Measurements from ENCODE around the gene AWAT1.

Gene AWAT1

DNA sequence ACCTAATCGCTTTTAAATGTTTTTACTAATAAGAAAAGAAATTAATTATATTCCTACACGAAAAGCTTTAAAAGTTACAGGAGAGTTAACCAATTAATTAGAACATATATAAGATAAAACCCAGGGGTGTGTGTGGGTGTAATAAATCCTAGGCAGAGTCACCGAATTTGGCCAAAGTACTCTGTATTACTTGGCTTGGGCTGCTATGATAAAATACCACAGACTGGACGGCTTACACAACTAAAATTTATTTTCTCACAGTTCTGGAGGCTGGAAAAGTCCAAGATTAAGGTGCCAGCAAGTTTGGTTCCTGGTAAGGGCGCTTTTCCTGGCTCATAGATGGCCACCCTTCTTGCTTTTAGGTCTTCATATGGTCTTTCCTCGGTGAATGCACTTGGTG is 10.4 kb downstream of the AWAT1 start:
- no peak overlapping the region for H3K4me3 ChIP-seq (ENCODE audit: low read depth, low read length)
- no peak for DNase-seq
- H3K9me3 ChIP-seq (ENCODE audit: severe bottlenecking): no peaks in the 10 kb centered on the region
- H3K27me3 ChIP-seq (ENCODE audit: insufficient read depth, low read depth, severe bottlenecking): peaks cover 9% of the 10 kb centered on the region
- no peak overlapping the region for H3K27ac ChIP-seq
- TF ChIP-seq CTCF (IDR thresholded peaks at IDR 0.05; ENCODE audit: low read depth, low read length): no peak
- H3K36me3 ChIP-seq: no peaks in the 10 kb centered on the region

DNA sequence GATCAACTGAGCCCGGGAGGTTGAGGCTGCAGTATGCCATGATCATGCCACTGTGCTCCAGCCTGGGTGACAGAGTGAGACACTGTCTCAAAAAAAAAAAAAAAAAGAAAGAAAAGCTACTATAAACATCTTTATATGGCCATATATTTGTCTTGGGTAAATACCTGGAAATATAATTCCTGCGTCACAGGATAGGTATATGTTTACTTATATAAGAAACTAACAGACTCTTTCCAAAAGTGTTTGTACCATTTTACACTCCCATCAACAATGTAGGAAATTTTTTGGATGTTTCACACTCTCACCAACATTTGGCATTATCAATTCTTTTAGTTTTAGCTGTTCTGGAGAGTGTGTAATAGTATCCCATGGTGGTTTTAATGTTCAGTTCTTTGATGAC is 12.8 kb downstream of the AWAT1 start:
- Histone ChIP-seq H3K36me3 (no peaks in the 10 kb centered on the region), H3K4me3 (ENCODE audit: low read depth, low read length) (no peak overlapping the region), H3K27ac (no peak overlapping the region), H3K9me3 (ENCODE audit: severe bottlenecking) (no peaks in the 10 kb centered on the region), H3K27me3 (ENCODE audit: insufficient read depth, low read depth, severe bottlenecking) (peaks cover 9% of the 10 kb centered on the region)
- TF ChIP-seq CTCF (IDR thresholded peaks at IDR 0.05; ENCODE audit: low read depth, low read length): no peak
- DNase-seq: no peak

DNA sequence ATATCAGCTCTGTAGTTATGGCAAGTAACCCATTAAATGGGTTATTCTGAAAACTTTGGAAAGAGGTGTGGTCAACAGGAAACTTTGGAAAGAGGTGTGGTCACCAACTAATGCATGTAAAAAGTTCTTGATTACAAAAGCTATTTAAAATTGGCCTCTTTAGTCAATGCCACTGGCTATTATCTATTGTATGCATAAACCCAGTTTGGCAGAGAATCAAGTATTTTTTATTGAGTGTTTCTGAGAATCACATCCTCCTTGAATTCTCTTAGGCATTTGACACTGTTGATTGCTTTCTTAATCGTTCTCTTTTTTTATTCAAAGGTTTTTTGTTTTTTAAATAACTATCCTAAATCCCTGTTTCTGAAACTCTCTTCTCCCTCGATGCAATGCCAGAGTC is 18.0 kb downstream of the AWAT1 start:
- Histone ChIP-seq H3K9me3 (ENCODE audit: severe bottlenecking) (no peaks in the 10 kb centered on the region), H3K36me3 (no peaks in the 10 kb centered on the region), H3K27me3 (ENCODE audit: insufficient read depth, low read depth, severe bottlenecking) (no peaks in the 10 kb centered on the region), H3K4me3 (ENCODE audit: low read depth, low read length) (no peak overlapping the region), H3K27ac (no peak overlapping the region)
- DNase-seq: no peak
- no peak for TF ChIP-seq CTCF (IDR thresholded peaks at IDR 0.05; ENCODE audit: low read depth, low read length)

DNA sequence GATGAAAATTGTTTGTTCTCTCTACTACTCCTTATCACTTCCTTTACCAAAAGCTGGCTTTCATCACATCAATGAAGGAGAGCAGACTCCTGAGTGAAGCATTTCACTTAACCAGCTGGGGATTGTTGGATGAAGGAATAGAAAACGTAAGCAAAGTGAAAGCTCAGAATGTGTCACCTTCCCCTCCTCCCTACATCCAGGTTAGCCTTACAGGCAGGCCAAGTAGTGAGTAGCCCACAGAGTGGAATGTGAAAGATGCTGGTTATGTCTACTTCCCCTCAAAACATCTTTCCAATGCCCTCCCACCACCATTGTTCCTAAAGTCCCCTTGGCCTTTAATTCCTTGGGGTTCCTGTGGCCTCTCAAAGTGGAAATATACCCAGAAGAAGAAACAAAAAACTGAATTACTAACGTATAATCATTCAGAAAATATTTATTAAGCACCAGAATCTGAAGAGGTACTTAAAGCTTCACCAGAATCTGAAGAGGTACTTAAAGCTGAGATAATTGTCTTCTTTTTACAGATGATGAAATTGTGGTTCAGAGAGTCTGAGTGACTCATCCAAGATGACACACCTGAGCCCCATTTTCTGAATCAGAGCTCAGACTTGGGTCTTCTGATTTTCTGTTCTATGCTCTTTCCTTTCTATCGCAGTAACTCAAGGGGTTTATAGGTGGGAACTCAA is 19.1 kb downstream of the AWAT1 start:
- TF ChIP-seq CTCF (IDR thresholded peaks at IDR 0.05; ENCODE audit: low read depth, low read length): no peak
- no peaks in the 10 kb centered on the region for H3K36me3 ChIP-seq
- no peak for DNase-seq
- H3K27ac ChIP-seq: no peak overlapping the region
- no peaks in the 10 kb centered on the region for H3K9me3 ChIP-seq (ENCODE audit: severe bottlenecking)
- H3K27me3 ChIP-seq (ENCODE audit: insufficient read depth, low read depth, severe bottlenecking): no peaks in the 10 kb centered on the region
- H3K4me3 ChIP-seq (ENCODE audit: low read depth, low read length): no peak overlapping the region

DNA sequence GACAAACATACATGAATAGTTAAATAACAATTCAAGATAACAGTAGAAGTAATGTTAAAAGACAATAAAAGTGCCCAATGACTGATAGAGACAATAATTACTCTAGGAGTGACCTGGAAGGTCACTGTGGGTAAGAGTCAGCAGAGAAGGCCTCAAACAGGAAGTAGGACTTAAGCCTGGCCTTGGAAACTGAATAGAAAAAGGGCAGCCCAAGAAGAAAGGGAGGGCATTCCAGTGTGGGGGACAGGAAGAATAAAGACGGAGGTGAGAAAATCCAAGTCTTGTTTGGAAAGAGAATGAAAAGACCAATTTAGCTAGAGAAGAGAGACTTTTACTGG is 19.6 kb downstream of the AWAT1 start:
- no peak for DNase-seq
- H3K27me3 ChIP-seq (ENCODE audit: insufficient read depth, low read depth, severe bottlenecking): no peaks in the 10 kb centered on the region
- H3K4me3 ChIP-seq (ENCODE audit: low read depth, low read length): no peak overlapping the region
- H3K9me3 ChIP-seq (ENCODE audit: severe bottlenecking): no peaks in the 10 kb centered on the region
- H3K27ac ChIP-seq: no peak overlapping the region
- no peak for TF ChIP-seq CTCF (IDR thresholded peaks at IDR 0.05; ENCODE audit: low read depth, low read length)
- H3K36me3 ChIP-seq: no peaks in the 10 kb centered on the region

DNA sequence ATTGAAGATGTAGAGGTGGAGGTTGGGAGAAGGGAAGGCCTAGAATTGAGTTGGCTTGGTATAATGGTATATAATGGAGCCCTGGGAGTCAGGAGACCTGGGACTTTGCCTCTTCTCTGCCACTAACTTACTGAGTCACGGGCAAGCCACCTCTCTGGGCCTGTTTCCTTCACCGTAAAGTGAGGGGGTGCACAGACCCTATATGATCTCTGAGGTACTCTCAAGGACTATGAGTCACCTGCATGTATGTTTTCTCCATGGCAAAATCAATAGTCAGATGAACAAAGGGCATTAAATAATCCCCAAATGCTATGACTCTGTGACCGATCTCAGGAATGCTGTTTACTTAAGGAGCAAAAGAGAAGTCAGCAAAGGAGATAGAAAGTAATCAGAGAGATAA is 20.5 kb downstream of the AWAT1 start:
- TF ChIP-seq CTCF (IDR thresholded peaks at IDR 0.05; ENCODE audit: low read depth, low read length): no peak
- no peaks in the 10 kb centered on the region for H3K9me3 ChIP-seq (ENCODE audit: severe bottlenecking)
- DNase-seq: no peak
- H3K27me3 ChIP-seq (ENCODE audit: insufficient read depth, low read depth, severe bottlenecking): no peaks in the 10 kb centered on the region
- no peak overlapping the region for H3K27ac ChIP-seq
- H3K36me3 ChIP-seq: no peaks in the 10 kb centered on the region
- no peak overlapping the region for H3K4me3 ChIP-seq (ENCODE audit: low read depth, low read length)

Data from WERI-Rb-1 (cell line).